Brain microvascular endothelial cell (primary cell): ENCODE measurements around the gene SMIM11.

Source experiments
- DNase-seq: peaks from one replicate; pipeline ENCODE4 v3.0.0-alpha.2; 2020
- H3K27ac ChIP-seq: fragments of 250-450 bp; sonication (Bioruptor Pico); 2 replicates; pipeline ENCODE4 v1.5.1; 2020; ENCODE audit warnings: mild to moderate bottlenecking, moderate library complexity
- H3K27me3 ChIP-seq: fragments of 250-450 bp; sonication (Bioruptor Pico); replicated peaks from 2 replicates; pipeline ENCODE4 v1.5.1; 2020; ENCODE audit warnings: mild to moderate bottlenecking
- H3K36me3 ChIP-seq: fragments of 250-450 bp; sonication (Bioruptor Pico); replicated peaks from 2 replicates; pipeline ENCODE4 v1.5.1; 2020; ENCODE audit warnings: mild to moderate bottlenecking
- H3K4me3 ChIP-seq: 2 replicates; pipeline ENCODE4 v1.5.1; 2011; ENCODE audit warnings: low read depth, mild to moderate bottlenecking, control low read depth, low read length, moderate library complexity
- in situ Hi-C: cut with HindIII; loops from 2 replicates; pipeline ENCODE4 v1.10.0; 2017; ENCODE audit warnings: low sequenced_read_pairs, low pct_ligation_motif_present
- TF ChIP-seq, protein P1 (sequence below): IDR thresholded peaks from 2 replicates; pipeline ENCODE4 v1.5.1; 2011; ENCODE audit warnings: low read depth, mild to moderate bottlenecking, moderate library complexity, low read length, control low read depth, inconsistent platforms; ENCODE audit errors: missing control alignments

SMIM11 gene

DNA sequence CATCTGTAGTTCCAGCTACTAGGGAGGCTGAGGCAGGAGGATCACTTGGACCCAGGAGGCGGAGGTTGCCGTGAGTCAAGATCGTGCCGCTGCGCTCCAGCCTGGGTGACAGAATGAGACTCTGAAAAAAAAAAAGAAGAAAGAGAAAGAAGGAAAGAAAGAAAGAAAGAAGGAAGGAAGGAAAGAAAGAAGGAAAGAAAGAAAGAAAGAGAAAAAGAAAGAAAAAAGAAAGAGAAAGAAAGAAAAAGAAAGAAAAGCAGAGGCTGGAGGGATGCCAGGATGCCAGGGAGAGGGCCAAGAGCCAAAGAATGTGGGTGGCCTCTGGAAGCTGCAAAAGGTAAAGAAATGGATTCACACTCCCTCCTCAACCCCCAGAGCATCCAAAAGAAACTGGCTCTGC is 19.7 kb upstream of the SMIM11 start:
- H3K27me3 ChIP-seq, result peaks cover 2% of the 10 kb centered on the region
- no peaks in the 10 kb centered on the region for H3K36me3 ChIP-seq
- H3K27ac ChIP-seq, result no peak overlapping the region
- TF ChIP-seq, protein P1, sequence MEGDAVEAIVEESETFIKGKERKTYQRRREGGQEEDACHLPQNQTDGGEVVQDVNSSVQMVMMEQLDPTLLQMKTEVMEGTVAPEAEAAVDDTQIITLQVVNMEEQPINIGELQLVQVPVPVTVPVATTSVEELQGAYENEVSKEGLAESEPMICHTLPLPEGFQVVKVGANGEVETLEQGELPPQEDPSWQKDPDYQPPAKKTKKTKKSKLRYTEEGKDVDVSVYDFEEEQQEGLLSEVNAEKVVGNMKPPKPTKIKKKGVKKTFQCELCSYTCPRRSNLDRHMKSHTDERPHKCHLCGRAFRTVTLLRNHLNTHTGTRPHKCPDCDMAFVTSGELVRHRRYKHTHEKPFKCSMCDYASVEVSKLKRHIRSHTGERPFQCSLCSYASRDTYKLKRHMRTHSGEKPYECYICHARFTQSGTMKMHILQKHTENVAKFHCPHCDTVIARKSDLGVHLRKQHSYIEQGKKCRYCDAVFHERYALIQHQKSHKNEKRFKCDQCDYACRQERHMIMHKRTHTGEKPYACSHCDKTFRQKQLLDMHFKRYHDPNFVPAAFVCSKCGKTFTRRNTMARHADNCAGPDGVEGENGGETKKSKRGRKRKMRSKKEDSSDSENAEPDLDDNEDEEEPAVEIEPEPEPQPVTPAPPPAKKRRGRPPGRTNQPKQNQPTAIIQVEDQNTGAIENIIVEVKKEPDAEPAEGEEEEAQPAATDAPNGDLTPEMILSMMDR, result no peak
- no peak for DNase-seq
- H3K4me3 ChIP-seq, result no peak overlapping the region
- in situ Hi-C loops, result no loop called here

DNA sequence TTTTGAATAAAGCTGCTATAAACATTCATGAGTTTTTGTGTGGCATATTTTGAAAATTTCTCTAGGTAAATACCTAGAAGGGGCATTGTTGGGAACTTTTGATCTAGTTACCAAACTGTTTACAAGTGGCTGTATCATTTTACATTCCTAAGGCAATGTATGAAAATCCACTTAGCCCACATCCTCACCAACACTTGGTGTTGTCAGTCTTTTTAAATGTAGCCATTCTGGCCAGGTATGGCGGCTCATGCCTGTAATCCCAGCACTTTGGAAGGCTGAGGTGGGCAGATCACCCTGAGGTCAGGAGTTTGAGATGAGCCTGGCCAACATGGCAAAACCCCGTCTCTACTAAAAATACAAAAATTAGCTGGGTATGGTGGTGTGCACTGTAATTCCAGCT is 17.4 kb upstream of the SMIM11 start:
- no peaks in the 10 kb centered on the region for H3K36me3 ChIP-seq
- in situ Hi-C loops, result no loop called here
- H3K27ac ChIP-seq, result no peak overlapping the region
- no peak overlapping the region for H3K4me3 ChIP-seq
- TF ChIP-seq, protein P1, result no peak
- DNase-seq, result no peak
- H3K27me3 ChIP-seq, result peaks cover 2% of the 10 kb centered on the region

DNA sequence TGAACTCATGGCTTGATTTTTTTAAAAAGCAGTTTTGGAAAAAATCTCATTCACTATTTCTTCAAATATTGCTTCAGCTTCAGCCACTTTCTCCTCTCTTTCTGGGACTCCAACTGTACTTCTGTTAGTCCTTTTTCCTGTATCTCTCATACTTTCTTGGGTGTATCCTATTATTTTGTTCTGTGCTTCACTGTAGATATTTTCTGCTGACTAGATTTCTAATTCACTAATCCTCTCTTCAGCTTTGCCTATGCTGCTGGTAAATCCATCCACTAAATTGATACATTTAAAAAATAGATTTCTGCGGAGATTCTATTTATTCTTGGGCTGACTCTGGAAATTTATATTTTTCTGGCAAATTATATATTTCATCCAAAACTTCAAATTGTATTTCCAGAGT is 16.4 kb upstream of the SMIM11 start:
- Histone ChIP-seq H3K27me3 (peaks cover 2% of the 10 kb centered on the region), H3K27ac (no peak overlapping the region), H3K36me3 (no peaks in the 10 kb centered on the region), H3K4me3 (no peak overlapping the region)
- in situ Hi-C loops, result no loop called here
- DNase-seq, result no peak
- TF ChIP-seq, protein P1, result no peak

DNA sequence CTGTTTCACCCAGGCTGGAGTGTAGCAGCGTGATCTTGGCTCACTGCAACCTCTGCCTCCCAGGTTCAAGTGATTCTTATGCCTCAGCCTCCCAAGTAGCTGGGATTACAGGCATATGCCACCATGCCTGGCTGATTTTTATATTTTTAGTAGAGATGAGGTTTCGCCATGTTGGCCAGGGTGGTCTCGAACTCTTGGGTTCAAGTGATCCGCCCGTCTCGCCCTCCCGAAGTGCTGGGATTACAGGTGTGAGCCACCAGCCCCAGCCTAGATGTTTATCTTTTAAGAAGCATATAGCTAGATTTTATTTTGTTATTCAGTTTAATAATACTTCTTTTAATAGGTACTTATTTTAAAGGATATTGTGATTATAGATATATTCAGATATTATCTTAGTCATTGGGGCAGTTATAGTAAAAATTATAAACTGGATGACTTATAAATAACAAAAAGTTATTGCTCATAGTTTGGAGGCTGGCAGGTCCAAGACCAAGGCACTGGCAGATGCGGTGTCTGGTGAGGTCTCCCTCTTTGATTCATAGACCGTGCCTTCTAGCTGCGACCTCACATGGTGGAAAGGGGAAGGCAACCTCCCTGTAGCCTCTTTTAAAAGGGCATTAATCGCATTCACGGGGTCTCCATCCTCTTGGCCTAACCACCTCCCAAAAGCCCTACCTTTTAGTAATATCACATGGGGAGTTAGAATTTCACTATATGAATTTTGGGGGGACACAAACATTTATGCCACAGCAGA is 14.6 kb upstream of the SMIM11 start:
- H3K4me3 ChIP-seq, result no peak overlapping the region
- H3K27ac ChIP-seq, result no peak overlapping the region
- TF ChIP-seq, protein P1, result no peak
- DNase-seq, result no peak
- H3K27me3 ChIP-seq, result peaks cover 2% of the 10 kb centered on the region
- H3K36me3 ChIP-seq, result no peaks in the 10 kb centered on the region
- in situ Hi-C loops, result no loop called here

- Histone ChIP-seq H3K27ac (no peak overlapping the region), H3K27me3 (peaks cover 2% of the 10 kb centered on the region), H3K36me3 (no peaks in the 10 kb centered on the region), H3K4me3 (no peak overlapping the region)
- in situ Hi-C loops, result no loop called here
- no peak for DNase-seq
- TF ChIP-seq, protein P1, result no peak
Observed at GRCh38 chr21:34362136-34362444, 13.2 kb upstream of the SMIM11 start.

- no peaks in the 10 kb centered on the region for H3K36me3 ChIP-seq
- DNase-seq, result no peak
- TF ChIP-seq, protein P1, result no peak
- H3K27ac ChIP-seq, result no peak overlapping the region
- H3K4me3 ChIP-seq, result no peak overlapping the region
- in situ Hi-C loops, result no loop called here
- peaks cover 2% of the 10 kb centered on the region for H3K27me3 ChIP-seq
Observed at GRCh38 chr21:34362670-34363069, 12.6 kb upstream of the SMIM11 start.
